NCI-H524 treated with DMSO at 0.1 percent for 48 hours (cell line): ENCODE results near the gene ATG10.
A peak's percentile ranks its signal among the peaks of the same experiment; 100 is the strongest.

Source experiments
- DNase-seq: peaks from one replicate; lab custom pipeline; 2025; lab: John Stamatoyannopoulos, UW

ATG10 gene

GRCh38 chr5:82277987-82278710, 306.3 kb downstream of the ATG10 start, which contains the start of gene RPS23:
RPS23 (minus strand) TSS chr5:82278354; CDS start chr5:82278323, 31 bp downstream.
- DNase-seq: peak; percentile 65

- no peak for DNase-seq
These were observed 307.0 kb downstream of the ATG10 start for GRCh38 chr5:82278711-82279370.

GRCh38 chr5:82283893-82284292, 312.1 kb downstream of the ATG10 start:
- no peak for DNase-seq

GRCh38 chr5:82285206-82285605, 313.4 kb downstream of the ATG10 start:
- DNase-seq: no peak

- no peak for DNase-seq
These were observed 315.8 kb downstream of the ATG10 start for GRCh38 chr5:82287625-82288024.

GRCh38 chr5:82290005-82290404, 318.2 kb downstream of the ATG10 start:
- DNase-seq: no peak

- DNase-seq: no peak
These were observed 319.1 kb downstream of the ATG10 start for GRCh38 chr5:82290908-82291307.

GRCh38 chr5:82291420-82291819, 319.6 kb downstream of the ATG10 start:
- no peak for DNase-seq

- no peak for DNase-seq
These were observed 323.3 kb downstream of the ATG10 start for GRCh38 chr5:82295144-82295543.

- DNase-seq: no peak
These were observed 324.2 kb downstream of the ATG10 start for GRCh38 chr5:82295959-82296531.

- no peak for DNase-seq
These were observed 325.1 kb downstream of the ATG10 start for GRCh38 chr5:82296929-82297328.

GRCh38 chr5:82297711-82298110, 325.9 kb downstream of the ATG10 start:
- DNase-seq: no peak

- no peak for DNase-seq
These were observed 326.8 kb downstream of the ATG10 start for GRCh38 chr5:82298668-82299067.

GRCh38 chr5:82301190-82301589, 329.4 kb downstream of the ATG10 start:
- DNase-seq: no peak
